GM18505 (cell line): ENCODE data around the gene FAM83F.
"Not testable (repeated sequence)": the region's sequence is repeated elsewhere in the genome, so short reads cannot be mapped to it uniquely, and the experiment has no call there.

ENCODE experiments used
- ATAC-seq: cut with Tn5 transposase; IDR thresholded peaks from one replicate; pipeline ENCODE4 v1.9.1; 2021; ENCODE audit not compliant: unreplicated experiment
- POLR2A ChIP-seq: IDR thresholded peaks from 4 replicates; pipeline ENCODE4 v1.6.1; 2011; ENCODE audit warnings: borderline replicate concordance; ENCODE audit not compliant: insufficient read depth, insufficient read length; ENCODE audit errors: extremely low read depth

Gene FAM83F

GRCh38 chr22:39979048-39979447 lies 15.7 kb upstream of the FAM83F start:
- ATAC-seq, result no peak
- TF ChIP-seq POLR2A, result no peak

GRCh38 chr22:39979458-39979857 lies 15.3 kb upstream of the FAM83F start:
- ATAC-seq, result no peak
- TF ChIP-seq POLR2A, result no peak

DNA sequence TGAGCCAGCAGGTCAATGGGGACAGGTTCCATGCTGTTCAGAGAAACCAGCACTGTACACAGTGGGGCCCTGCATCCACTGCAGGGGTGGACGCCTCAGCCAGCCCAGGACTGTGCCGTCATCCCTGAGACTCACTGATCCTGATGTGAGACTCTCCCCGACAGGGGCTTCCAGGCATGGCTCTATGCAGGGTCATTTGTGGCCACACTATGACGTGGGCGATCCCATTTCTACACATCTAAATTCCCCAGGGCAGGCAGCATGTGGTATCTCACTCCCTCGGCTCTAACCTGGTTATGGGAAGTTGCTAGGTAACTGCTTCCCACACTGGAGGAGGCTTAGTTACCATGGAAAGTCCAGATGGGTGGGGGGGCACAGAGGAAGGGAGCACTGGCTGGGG lies 14.2 kb upstream of the FAM83F start:
- no peak for ATAC-seq
- no peak for TF ChIP-seq POLR2A

DNA sequence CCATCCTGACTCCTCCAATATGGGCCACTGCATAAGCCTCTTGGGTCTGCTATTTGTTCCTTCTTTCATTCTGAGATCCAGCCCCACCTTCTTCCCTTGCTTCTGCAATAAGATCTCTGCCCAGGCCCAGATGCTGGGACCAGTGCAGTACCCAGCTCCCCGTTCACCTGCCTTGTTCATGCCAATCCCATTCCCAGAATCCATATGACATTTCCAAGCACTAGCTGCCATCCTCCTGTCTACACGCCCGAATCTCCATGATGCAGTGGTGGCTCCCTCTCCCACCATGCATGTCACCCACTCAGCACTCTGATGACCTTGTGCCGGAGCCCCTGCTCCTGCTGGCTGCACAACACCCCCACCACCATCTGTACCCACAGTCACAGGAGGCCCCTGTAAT lies 11.4 kb upstream of the FAM83F start:
- no peak for TF ChIP-seq POLR2A
- ATAC-seq, result no peak

- ATAC-seq, result no peak
- no peak for TF ChIP-seq POLR2A
Observed at GRCh38 chr22:39984006-39984405, 10.7 kb upstream of the FAM83F start.

DNA sequence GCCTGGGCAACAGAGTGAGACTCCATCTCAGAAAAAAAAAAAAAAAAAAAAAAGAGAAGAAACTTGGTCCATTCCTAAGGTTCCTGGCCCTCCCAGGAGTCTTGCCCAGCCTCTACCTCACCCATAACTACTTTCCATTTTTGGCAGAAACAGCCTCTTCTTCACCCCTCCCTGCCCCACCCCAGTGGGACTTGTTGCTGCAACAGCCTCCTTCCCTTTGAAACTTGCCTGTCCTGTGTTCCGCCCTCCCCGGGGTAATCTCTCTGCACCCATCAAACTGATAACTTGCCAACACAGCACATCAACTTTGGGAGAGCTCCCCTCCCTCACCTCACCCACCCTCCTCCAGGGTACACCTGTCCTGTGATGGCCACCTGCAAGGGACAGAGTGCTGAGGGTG lies 10.0 kb upstream of the FAM83F start:
- no peak for TF ChIP-seq POLR2A
- ATAC-seq, result no peak

GRCh38 chr22:39985383-39986035 lies 9.2 kb upstream of the FAM83F start:
- TF ChIP-seq POLR2A, result no peak
- no peak for ATAC-seq

- no peak for ATAC-seq
- no peak for TF ChIP-seq POLR2A
Observed at GRCh38 chr22:39988386-39989114, 6.2 kb upstream of the FAM83F start.

DNA sequence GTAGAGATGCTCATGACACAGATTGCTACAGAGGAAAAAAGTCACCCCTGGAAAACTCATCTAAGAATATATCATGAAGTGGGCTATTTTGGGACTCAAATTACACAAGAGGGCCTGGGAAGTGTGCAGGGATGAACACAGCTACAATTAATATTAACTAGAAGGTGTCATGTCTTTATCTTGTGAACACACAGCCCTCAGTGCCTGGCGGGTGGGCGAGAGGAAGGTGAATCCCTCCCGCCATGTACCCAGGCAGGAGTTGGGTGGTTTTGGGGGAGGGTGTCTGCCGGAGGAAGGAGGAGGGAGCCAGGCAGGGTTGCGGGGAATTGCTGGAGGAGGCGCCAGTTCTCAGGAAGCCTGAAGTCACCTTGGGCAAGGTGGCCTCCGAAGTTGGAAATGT lies 5.1 kb upstream of the FAM83F start:
- no peak for ATAC-seq
- TF ChIP-seq POLR2A, result no peak

GRCh38 chr22:39990686-39991085 lies 4.1 kb upstream of the FAM83F start:
- no peak for ATAC-seq
- no peak for TF ChIP-seq POLR2A

DNA sequence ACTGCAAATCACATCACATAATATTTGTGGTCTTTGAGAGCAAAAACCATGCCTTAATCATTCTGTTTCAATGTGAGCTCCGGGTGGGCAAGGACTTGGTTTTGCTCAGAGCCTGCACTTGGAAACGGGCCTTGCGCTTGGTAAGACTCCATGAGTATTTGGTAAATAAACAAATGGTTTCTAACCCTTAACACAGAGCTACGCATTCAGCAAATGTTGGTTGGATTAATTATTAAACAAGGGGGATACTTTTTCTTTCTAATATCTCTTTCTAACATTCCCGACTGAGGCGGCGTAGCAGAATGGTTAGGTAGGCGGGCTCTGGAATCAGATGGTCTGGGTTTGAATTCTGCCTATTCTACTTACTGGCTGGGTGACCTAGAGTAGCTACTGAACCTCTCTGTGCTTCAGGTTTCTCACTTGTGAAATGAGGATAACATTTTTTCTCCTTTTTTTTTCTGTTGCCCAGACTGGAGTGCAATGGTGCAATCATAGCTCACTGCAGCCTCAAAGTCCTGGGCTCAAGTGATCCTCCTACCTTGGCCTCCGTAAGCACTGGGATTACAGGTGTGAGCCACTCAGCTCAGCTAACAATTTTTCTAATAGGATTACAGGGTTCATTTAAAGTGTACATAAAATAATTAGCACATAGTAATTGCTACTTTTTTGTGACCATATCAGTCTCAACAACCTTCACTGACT lies 3.4 kb upstream of the FAM83F start:
- ATAC-seq, result no peak
- no peak for TF ChIP-seq POLR2A

- no peak for ATAC-seq
- TF ChIP-seq POLR2A, result no peak
Observed at GRCh38 chr22:39992088-39992826, 2.5 kb upstream of the FAM83F start.

GRCh38 chr22:39992894-39993293 lies 1.9 kb upstream of the FAM83F start:
- not testable (repeated sequence) for ATAC-seq
